Urothelium cell line (cell line): ENCODE measurements around the gene GGT5.
A peak's percentile ranks its signal among the peaks of the same experiment; 100 is the strongest.
"Not testable (repeated sequence)": the region's sequence is repeated elsewhere in the genome, so short reads cannot be mapped to it uniquely, and the experiment has no call there.

ENCODE experiments used
- DNase-seq: peaks from one replicate; pipeline ENCODE4 v3.0.0; 2011; ENCODE audit warnings: low spot score, mixed read lengths
- FAIRE-seq: peaks from 2 replicates; lab custom pipeline; 2011; peaks lifted over from hg19 to GRCh38; lab: Jason Lieb, UNC

Gene GGT5

GRCh38 chr22:24185001-24185500 is 59.8 kb downstream of the GGT5 start:
- DNase-seq: no peak
- no peak for FAIRE-seq

GRCh38 chr22:24184057-24184798 is 60.7 kb downstream of the GGT5 start:
- no peak for DNase-seq
- FAIRE-seq: no peak

GRCh38 chr22:24183321-24184031 is 61.4 kb downstream of the GGT5 start:
- FAIRE-seq: no peak

DNA sequence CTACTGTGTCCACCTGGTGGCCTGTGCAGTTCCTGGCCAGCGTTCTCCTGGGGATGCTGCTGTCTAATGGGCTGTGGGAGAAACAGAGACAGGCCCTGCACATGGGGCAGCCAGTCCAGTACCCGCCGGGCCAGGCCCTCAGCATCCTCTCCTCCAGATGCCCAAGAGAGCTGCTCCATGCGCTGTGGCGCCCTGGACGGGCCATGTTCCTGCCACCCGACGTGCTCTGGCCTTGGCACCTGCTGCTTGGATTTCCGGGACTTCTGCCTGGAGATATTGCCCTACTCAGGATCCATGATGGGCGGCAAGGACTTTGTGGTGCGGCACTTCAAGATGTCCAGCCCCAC is 62.0 kb downstream of the GGT5 start:
- FAIRE-seq: not testable (repeated sequence)

More at GRCh38 chr22:24183321-24184031, 61.4 kb downstream of the GGT5 start:
- no peak for DNase-seq

DNA sequence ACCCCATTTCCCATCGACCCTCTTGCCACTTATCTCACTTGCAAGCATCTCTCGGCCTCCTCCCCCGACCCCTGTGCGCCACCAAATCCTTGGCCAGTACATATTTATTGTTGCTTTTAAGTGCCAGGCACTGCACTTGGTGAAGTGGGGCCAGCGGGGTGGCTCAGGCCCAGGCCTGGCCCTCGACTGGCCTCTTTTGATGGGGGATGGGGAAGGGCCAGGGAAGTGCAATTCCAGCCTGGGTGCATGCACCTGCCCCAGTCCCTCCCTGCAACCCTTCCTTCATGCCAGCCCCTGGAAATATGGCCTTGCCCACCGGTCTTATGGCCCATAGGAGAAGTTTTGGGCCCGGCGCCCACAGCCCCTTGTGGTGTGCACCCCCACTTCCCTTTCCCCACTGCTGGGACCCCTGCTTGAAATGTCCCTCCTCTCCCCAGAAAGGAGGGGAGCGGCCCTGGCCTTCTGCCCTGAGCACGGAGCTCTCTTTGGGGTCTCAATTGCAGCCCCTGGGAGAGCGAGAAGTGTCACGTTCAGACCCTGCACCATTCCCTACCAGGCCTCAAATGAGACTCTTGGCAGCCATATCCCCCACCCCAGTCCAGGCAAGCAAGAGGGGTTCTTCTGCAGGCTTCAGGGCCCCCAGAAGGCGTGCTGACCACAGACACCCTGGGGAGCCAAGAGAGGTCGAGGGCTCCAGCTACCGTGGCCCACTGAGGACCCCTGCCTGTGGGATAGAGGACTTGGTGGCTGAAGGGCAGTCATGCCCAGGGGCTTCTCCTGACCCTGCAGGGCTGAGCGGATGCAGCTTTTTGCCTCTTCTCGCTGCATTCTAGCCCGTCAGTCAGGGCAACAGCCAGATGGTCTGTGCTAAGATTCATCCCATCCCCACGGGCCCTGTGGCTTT is 62.6 kb downstream of the GGT5 start:
- DNase-seq (no peak), FAIRE-seq (peak; percentile 46)

More for the DNA sequence above, 62.0 kb downstream of the GGT5 start:
- not testable (repeated sequence) for DNase-seq

DNA sequence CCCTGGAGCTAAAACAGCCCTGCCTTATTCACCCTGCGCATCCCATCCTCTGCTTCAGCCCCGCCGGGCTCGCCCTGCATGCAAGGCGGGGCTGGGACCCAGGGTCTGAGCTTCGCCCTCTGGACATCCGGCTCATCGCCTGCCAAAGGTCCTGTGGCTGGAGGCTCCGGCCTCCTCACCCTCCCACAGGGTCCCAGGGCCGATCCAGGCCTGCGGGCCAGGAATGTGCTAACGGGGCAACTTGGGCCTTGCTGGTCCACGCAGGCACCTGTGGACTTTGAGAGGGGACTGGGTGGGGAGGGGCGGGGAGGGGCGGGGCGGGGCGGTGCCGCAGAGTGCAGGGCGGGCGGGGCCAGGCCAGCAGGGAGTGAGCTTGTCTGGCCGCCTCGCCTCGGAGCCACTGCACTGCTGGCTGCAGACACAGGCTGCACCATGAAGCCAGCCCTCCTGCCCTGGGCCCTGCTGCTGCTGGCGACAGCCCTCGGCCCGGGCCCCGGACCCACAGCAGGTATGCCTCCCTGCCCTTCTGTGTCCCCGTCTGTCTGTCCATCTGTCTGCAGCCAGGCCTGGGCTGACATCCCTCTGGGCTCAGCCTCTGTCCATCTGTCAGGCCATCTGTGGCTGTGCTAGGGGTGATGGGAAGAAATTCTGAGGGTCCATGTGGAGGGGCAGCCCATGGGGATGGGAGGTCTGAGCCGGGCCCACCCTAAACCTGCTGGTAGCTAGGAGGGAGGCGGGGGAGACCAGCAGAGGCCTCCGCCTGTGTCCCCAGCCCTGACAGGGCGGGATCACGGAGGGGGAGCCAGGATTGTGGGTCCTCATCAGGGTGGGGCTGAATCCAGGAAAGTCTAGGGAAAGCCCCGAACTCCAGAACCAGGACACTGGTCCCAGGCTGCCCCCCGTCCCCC is 63.5 kb downstream of the GGT5 start, which contains the start of gene SUSD2:
TSS of gene SUSD2 (plus strand) at position 400 of the 908 bp plus-strand sequence. CDS start at position 433, 33 bp downstream.
- FAIRE-seq (peak; percentile 77), DNase-seq (no peak)

- FAIRE-seq: no peak
- no peak for DNase-seq
These were observed 64.4 kb downstream of the GGT5 start for GRCh38 chr22:24180316-24181087.

GRCh38 chr22:24179478-24180210 is 65.2 kb downstream of the GGT5 start:
- no peak for DNase-seq
- FAIRE-seq: no peak

DNA sequence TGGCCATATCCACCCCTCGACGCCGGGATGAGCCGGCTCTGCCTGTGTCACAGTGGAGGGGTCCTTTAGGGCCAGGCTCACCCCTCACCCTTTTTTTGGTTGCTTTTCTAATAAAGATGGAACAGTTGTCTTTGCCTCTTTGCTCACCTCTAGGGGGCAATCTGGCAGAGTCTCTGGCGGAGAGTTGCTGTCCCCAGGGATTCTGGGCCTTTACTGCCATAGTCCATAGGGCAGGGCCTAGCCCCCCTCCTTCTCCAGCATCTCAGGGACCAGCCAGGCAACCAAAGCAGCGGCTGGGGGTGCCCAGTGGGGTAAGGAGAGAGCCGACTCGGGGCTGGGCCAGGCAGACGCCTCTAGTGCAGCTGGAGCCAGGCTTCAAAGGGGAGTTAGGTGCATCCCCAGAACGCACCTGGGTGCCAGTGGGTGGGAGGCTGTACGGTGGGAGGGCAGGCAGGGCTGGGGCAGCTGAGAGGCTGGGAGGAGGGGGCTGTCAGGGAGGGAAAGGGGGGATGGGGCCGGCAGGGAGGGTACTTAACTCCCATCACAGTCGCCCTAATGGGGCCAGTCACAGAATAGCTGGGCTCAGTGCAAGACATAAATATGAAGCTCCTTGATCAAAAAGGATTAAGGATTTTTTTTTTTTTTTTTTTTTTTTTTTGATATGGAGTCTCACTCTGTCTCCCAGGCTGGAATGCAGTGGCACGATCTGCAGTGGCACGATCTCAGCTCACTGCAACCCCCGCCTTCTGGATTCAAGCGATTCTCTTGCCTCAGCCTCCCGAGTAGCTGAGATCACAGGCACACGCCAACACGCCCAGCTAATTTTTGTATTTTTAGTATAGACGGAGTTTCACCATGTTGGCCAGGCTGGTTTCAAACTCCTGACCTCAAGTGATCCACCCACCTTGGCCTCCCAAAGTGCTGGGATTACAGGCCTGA is 66.1 kb downstream of the GGT5 start:
- DNase-seq: no peak
- no peak for FAIRE-seq

- no peak for FAIRE-seq
These were observed 66.9 kb downstream of the GGT5 start for GRCh38 chr22:24178021-24178431.

DNA sequence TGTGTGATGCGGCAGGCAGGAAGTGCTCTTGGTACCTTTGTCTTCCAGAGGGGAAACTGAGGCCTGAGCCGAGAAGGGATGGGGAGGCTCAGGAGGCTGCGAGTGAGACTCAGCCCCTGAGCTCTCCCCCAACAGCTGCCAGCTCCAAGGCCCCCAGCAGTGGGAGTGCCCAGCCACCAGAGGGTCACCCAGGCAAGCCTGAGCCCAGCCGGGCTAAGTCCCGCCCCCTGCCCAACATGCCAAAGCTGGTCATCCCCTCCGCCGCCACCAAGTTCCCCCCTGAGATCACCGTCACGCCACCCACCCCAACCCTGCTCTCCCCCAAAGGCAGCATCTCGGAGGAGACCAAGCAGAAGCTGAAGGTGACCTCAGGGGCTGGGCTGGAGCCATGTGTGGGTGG is 67.4 kb downstream of the GGT5 start:
- DNase-seq: no peak
- no peak for FAIRE-seq

More at GRCh38 chr22:24178021-24178431, 66.9 kb downstream of the GGT5 start:
- DNase-seq: no peak

DNA sequence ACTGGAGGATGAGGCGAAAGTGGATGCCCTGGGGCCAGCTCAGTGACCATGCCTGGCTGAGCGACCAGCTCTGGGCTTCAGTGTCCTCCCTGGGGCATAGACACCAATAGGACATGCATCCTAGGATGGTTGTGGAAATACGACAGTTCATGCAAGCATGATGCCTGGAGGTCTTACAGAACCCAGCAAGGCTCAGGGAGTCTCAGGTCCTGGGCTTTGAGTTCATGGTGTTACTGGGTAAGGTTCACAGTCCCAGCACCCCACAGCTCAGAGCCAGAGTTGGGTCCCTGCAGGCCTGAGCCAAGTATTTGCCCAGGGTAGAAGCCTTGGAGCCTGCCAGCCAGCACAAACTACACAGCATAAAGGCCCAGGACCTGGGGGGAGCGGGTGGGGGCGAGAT is 67.8 kb downstream of the GGT5 start:
- DNase-seq (no peak), FAIRE-seq (no peak)

GRCh38 chr22:24176630-24177029 is 68.3 kb downstream of the GGT5 start:
- FAIRE-seq (no peak), DNase-seq (no peak)

DNA sequence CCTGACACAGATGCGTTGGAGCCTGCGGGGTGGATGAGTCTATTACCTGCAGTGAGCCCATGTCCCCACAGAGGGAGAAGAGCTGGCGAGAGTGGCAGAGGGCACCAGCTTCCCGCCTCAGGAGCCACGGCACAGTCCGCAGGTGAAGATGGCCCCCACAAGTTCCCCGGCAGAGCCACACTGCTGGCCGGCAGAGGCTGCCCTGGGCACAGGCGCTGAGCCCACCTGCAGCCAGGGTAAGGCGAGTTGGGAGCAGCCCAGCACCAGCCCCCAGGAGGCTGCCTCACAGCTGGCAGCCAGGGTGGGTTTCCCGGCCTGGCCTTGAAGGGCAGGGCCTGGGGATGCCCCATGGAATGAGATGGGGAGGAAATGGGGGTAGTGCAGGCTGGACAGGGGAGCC is 68.8 kb downstream of the GGT5 start:
- DNase-seq (no peak), FAIRE-seq (no peak)

DNA sequence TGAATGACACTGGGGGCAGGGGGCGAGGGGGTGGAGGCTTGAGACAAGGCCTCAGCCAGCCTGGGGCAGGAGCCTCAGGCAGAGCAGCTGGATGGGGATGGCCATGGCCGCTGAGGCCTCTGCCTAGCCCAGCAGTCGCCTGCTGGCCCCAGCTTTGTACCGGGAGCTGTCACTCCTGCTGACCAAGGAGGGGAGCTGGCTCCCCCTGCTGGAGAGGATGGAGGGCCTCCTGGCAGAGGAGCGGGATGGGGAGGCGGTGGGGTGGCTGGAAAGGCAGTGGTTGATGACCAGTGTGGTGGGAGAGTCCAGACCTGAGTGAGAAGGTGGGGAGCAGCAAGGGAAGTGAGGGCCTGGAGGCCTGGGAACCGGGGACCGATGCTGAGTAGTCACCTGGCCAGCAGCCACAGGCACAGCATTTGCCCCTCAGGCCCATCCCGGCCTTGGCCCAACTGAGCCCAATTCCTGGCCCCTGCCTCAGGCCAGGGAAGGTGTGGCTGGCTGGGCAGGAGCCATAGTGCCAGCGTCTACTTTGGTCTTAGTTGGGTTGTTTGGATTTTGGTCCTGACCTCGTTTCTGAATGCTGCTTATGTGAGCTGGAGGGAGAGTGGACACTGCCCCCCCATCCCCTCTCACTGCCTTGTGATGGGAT is 69.6 kb downstream of the GGT5 start:
- FAIRE-seq: peak; percentile 96

DNA sequence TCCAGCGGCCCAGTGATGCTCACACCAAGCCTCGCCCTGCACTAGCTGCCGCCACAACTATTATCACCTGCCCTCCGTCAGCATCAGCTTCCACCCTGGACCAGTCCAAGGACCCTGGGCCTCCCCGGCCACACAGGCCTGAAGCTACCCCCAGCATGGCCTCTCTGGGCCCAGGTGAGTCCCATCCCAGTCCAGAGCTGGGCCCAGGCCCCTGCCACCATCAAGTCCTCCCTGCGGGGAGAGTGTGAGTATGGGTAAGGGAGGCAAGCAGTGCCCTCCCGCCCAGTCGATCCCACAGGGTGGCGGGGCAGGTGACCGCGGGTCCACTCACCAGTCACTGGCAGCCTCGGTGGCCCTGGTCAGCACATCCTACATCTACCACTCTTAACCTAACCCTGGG is 73.1 kb downstream of the GGT5 start:
- no peak for DNase-seq
- FAIRE-seq: no peak

More for the DNA sequence above, 69.6 kb downstream of the GGT5 start:
- DNase-seq: peak; percentile 86

- no peak for DNase-seq
- FAIRE-seq: no peak
These were observed 74.2 kb downstream of the GGT5 start for GRCh38 chr22:24170632-24171031.
